HUES64 (cell line): ENCODE data around the gene ZBTB16.

Experiments
- H3K27ac ChIP-seq: 2 replicates; pipeline ENCODE4 v1.7.0; 2013; ENCODE audit warnings: low read depth, low read length, inconsistent platforms
- H3K27me3 ChIP-seq: 2 replicates; pipeline ENCODE4 v1.6.1; 2013; ENCODE audit warnings: mild to moderate bottlenecking, low read length; ENCODE audit not compliant: insufficient read depth
- H3K36me3 ChIP-seq: 2 replicates; pipeline ENCODE4 v1.6.1; 2013; ENCODE audit warnings: mild to moderate bottlenecking, low read length; ENCODE audit not compliant: insufficient read depth
- H3K4me1 ChIP-seq: 2 replicates; pipeline ENCODE4 v1.6.1; 2013; ENCODE audit warnings: mild to moderate bottlenecking, low read length, moderate library complexity; ENCODE audit not compliant: insufficient read depth
- H3K4me3 ChIP-seq: 2 replicates; pipeline ENCODE4 v1.5.1; 2013; ENCODE audit warnings: mild to moderate bottlenecking, low read length, moderate library complexity
- H3K9ac ChIP-seq: 2 replicates; pipeline ENCODE4 v1.6.1; 2013; ENCODE audit warnings: mild to moderate bottlenecking, low read depth, low read length
- H3K9me3 ChIP-seq: 2 replicates; pipeline ENCODE4 v1.6.1; 2013; ENCODE audit warnings: low read depth, low read length; ENCODE audit not compliant: insufficient read depth
- WGBS: fragments of 150-250, 120-280 bp; methylation state at CpG from one replicate; pipeline ENCODE4 v1.1.7; 2013; ENCODE audit warnings: missing lambda C conversion rate; 5-methylcytosine and 5-hydroxymethylcytosine counted together

The ZBTB16 gene

GRCh38 chr11:114193730-114194679 is 134.5 kb downstream of the ZBTB16 start:
- no peaks in the 10 kb centered on the region for H3K27me3 ChIP-seq
- no peaks in the 10 kb centered on the region for H3K9me3 ChIP-seq
- H3K36me3 ChIP-seq = no peaks in the 10 kb centered on the region
- H3K9ac ChIP-seq = no peak overlapping the region
- H3K4me1 ChIP-seq = 0 out of 2 replicates have a peak, but pooled peaks cover 9% of the 10 kb centered on the region
- no peak overlapping the region for H3K27ac ChIP-seq
- WGBS = 87% methylated on average over 10 of the region's 10 CpGs
- no peak overlapping the region for H3K4me3 ChIP-seq

GRCh38 chr11:114194702-114195101 is 135.2 kb downstream of the ZBTB16 start:
- Histone ChIP-seq H3K27me3 (no peaks in the 10 kb centered on the region), H3K9me3 (no peaks in the 10 kb centered on the region), H3K4me1 (0 out of 2 replicates have a peak, but pooled peaks cover 9% of the 10 kb centered on the region), H3K36me3 (no peaks in the 10 kb centered on the region), H3K9ac (no peak overlapping the region), H3K4me3 (no peak overlapping the region), H3K27ac (no peak overlapping the region)
- 90% methylated on average over 3 of the region's 4 CpGs for WGBS

- Histone ChIP-seq H3K4me3 (no peak overlapping the region), H3K9ac (no peak overlapping the region), H3K36me3 (no peaks in the 10 kb centered on the region), H3K27me3 (no peaks in the 10 kb centered on the region), H3K27ac (no peak overlapping the region), H3K9me3 (no peaks in the 10 kb centered on the region), H3K4me1 (0 out of 2 replicates have a peak, but pooled peaks cover 9% of the 10 kb centered on the region)
- WGBS = 90% methylated on average over 4 of the region's 4 CpGs
Measured at GRCh38 chr11:114195151-114195550, 135.6 kb downstream of the ZBTB16 start.

- 0 out of 2 replicates have a peak, but pooled peaks cover 9% of the 10 kb centered on the region for H3K4me1 ChIP-seq
- H3K9me3 ChIP-seq = no peaks in the 10 kb centered on the region
- 90% methylated on average over 5 of the region's 5 CpGs for WGBS
- H3K27me3 ChIP-seq = no peaks in the 10 kb centered on the region
- no peak overlapping the region for H3K9ac ChIP-seq
- no peak overlapping the region for H3K27ac ChIP-seq
- H3K36me3 ChIP-seq = no peaks in the 10 kb centered on the region
- H3K4me3 ChIP-seq = no peak overlapping the region
Measured at GRCh38 chr11:114195981-114196731, 136.6 kb downstream of the ZBTB16 start.

GRCh38 chr11:114196997-114197703 is 137.6 kb downstream of the ZBTB16 start:
- Histone ChIP-seq H3K36me3 (no peaks in the 10 kb centered on the region), H3K4me3 (no peak overlapping the region), H3K27me3 (no peaks in the 10 kb centered on the region), H3K9ac (no peak overlapping the region), H3K9me3 (no peaks in the 10 kb centered on the region), H3K27ac (no peak overlapping the region), H3K4me1 (0 out of 2 replicates have a peak, but pooled peaks cover 9% of the 10 kb centered on the region)
- WGBS = 86% methylated on average over 7 of the region's 7 CpGs

GRCh38 chr11:114197799-114198500 is 138.4 kb downstream of the ZBTB16 start:
- no peaks in the 10 kb centered on the region for H3K27me3 ChIP-seq
- 0 out of 2 replicates have a peak, but pooled peaks cover 9% of the 10 kb centered on the region for H3K4me1 ChIP-seq
- no peak overlapping the region for H3K27ac ChIP-seq
- H3K9ac ChIP-seq = no peak overlapping the region
- no peaks in the 10 kb centered on the region for H3K9me3 ChIP-seq
- 82% methylated on average over 10 of the region's 10 CpGs for WGBS
- H3K4me3 ChIP-seq = no peak overlapping the region
- no peaks in the 10 kb centered on the region for H3K36me3 ChIP-seq

GRCh38 chr11:114199051-114199450 is 139.5 kb downstream of the ZBTB16 start:
- no peaks in the 10 kb centered on the region for H3K36me3 ChIP-seq
- no peaks in the 10 kb centered on the region for H3K9me3 ChIP-seq
- H3K4me3 ChIP-seq = no peak overlapping the region
- no peak overlapping the region for H3K9ac ChIP-seq
- no peak overlapping the region for H3K27ac ChIP-seq
- 0 out of 2 replicates have a peak, but pooled peaks cover 9% of the 10 kb centered on the region for H3K4me1 ChIP-seq
- H3K27me3 ChIP-seq = no peaks in the 10 kb centered on the region
- 97% methylated on average over 26 of the region's 26 CpGs for WGBS

GRCh38 chr11:114200351-114201133 is 141.0 kb downstream of the ZBTB16 start:
- no peak overlapping the region for H3K27ac ChIP-seq
- H3K4me1 ChIP-seq = 0 out of 2 replicates have a peak, but pooled peaks cover 5% of the 10 kb centered on the region
- no peaks in the 10 kb centered on the region for H3K36me3 ChIP-seq
- WGBS = 85% methylated on average over 9 of the region's 9 CpGs
- no peaks in the 10 kb centered on the region for H3K9me3 ChIP-seq
- H3K4me3 ChIP-seq = no peak overlapping the region
- H3K9ac ChIP-seq = no peak overlapping the region
- H3K27me3 ChIP-seq = no peaks in the 10 kb centered on the region

GRCh38 chr11:114201219-114201618 is 141.7 kb downstream of the ZBTB16 start:
- no peak overlapping the region for H3K27ac ChIP-seq
- H3K4me1 ChIP-seq = 0 out of 2 replicates have a peak, but pooled peaks cover 5% of the 10 kb centered on the region
- H3K27me3 ChIP-seq = no peaks in the 10 kb centered on the region
- no peaks in the 10 kb centered on the region for H3K36me3 ChIP-seq
- whole genome bisulfite sequencing = 94% methylated on average over 8 of the region's 8 CpGs
- no peaks in the 10 kb centered on the region for H3K9me3 ChIP-seq
- no peak overlapping the region for H3K4me3 ChIP-seq
- no peak overlapping the region for H3K9ac ChIP-seq
